Measurements from ENCODE around the gene KCNK13. TPM values are rescaled to one million over a fixed set of nuclear protein-coding genes. Genes with fewer than 3 reads are reported as not detected.
"Not testable (repeated sequence)": the region's sequence is repeated elsewhere in the genome, so short reads cannot be mapped to it uniquely, and the experiment has no call there.

The KCNK13 gene
- polyA plus RNA-seq, 1 donor (not counting 4 experiments of a cell fraction or from before 2014, with no cell fraction given) = 0.03 TPM

- FAIRE-seq (no peak), DNase-seq (ENCODE audit: low read depth, low spot score) (no peak)
- H3K9ac ChIP-seq (ENCODE audit: control insufficient read depth, extremely low read depth, insufficient read depth, low read length) = no peak overlapping the region
- H3K79me2 ChIP-seq (ENCODE audit: control insufficient read depth, insufficient read depth, low read length) = no peaks in the 10 kb centered on the region
- H4K20me1 ChIP-seq (ENCODE audit: control insufficient read depth, extremely low read depth, insufficient read depth, low read length) = no peaks in the 10 kb centered on the region
- H3K4me2 ChIP-seq (ENCODE audit: control insufficient read depth, extremely low read depth, insufficient read depth, low read depth, low read length) = no peak overlapping the region
- no peaks in the 10 kb centered on the region for H3K9me1 ChIP-seq (ENCODE audit: control insufficient read depth, extremely low read depth, insufficient read depth, low read length)
- no peak overlapping the region for H3K4me3 ChIP-seq (ENCODE audit: control insufficient read depth in 2 of 3, extremely low read depth in 1 of 3, insufficient read depth in 2 of 3, low read depth in 1 of 3, low read length in 3 of 3)
- no peaks in the 10 kb centered on the region for H3K9me3 ChIP-seq (ENCODE audit: control insufficient read depth, low read depth, low read length)
- no peak overlapping the region for H2AFZ ChIP-seq (ENCODE audit: control insufficient read depth, low read length)
- TF ChIP-seq, protein P1, sequence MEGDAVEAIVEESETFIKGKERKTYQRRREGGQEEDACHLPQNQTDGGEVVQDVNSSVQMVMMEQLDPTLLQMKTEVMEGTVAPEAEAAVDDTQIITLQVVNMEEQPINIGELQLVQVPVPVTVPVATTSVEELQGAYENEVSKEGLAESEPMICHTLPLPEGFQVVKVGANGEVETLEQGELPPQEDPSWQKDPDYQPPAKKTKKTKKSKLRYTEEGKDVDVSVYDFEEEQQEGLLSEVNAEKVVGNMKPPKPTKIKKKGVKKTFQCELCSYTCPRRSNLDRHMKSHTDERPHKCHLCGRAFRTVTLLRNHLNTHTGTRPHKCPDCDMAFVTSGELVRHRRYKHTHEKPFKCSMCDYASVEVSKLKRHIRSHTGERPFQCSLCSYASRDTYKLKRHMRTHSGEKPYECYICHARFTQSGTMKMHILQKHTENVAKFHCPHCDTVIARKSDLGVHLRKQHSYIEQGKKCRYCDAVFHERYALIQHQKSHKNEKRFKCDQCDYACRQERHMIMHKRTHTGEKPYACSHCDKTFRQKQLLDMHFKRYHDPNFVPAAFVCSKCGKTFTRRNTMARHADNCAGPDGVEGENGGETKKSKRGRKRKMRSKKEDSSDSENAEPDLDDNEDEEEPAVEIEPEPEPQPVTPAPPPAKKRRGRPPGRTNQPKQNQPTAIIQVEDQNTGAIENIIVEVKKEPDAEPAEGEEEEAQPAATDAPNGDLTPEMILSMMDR (optimal IDR thresholded peaks at IDR 0.05 in 1 of 3, IDR thresholded peaks at IDR 0.05 in 1 of 3, conservative IDR thresholded peaks at IDR 0.05 in 1 of 3; ENCODE audit: extremely low read depth in 1 of 3, insufficient read depth in 2 of 3, low read length in 3 of 3) = no peak
- no peak for TF ChIP-seq EZH2 (IDR thresholded peaks at IDR 0.05; ENCODE audit: low read length)
- dilution Hi-C loops (cut with MboI; ENCODE audit: extremely low pct_ligation_motif_present, low sequenced_read_pairs) = no loop called here
- peaks cover 3% of the 10 kb centered on the region for H3K27me3 ChIP-seq (ENCODE audit: control insufficient read depth, extremely low read depth, insufficient read depth, low read length)
- no peaks in the 10 kb centered on the region for H3K4me1 ChIP-seq (ENCODE audit: control insufficient read depth, extremely low read depth, insufficient read depth, low read length)
- no peak overlapping the region for H3K27ac ChIP-seq (ENCODE audit: control insufficient read depth, insufficient read depth, low read length)
- H3K36me3 ChIP-seq (ENCODE audit: control insufficient read depth in 2 of 2, extremely low read depth in 1 of 2, insufficient read depth in 2 of 2, low read length in 2 of 2) = no peaks in the 10 kb centered on the region
These were observed 25.6 kb downstream of the KCNK13 start for GRCh38 chr14:90087433-90087832.

GRCh38 chr14:90088176-90088575 is 26.4 kb downstream of the KCNK13 start:
- Histone ChIP-seq H2AFZ (ENCODE audit: control insufficient read depth, low read length) (no peak overlapping the region), H3K9ac (ENCODE audit: control insufficient read depth, extremely low read depth, insufficient read depth, low read length) (no peak overlapping the region), H3K79me2 (ENCODE audit: control insufficient read depth, insufficient read depth, low read length) (no peaks in the 10 kb centered on the region), H3K9me1 (ENCODE audit: control insufficient read depth, extremely low read depth, insufficient read depth, low read length) (no peaks in the 10 kb centered on the region), H3K4me2 (ENCODE audit: control insufficient read depth, extremely low read depth, insufficient read depth, low read depth, low read length) (no peak overlapping the region), H3K36me3 (ENCODE audit: control insufficient read depth in 2 of 2, extremely low read depth in 1 of 2, insufficient read depth in 2 of 2, low read length in 2 of 2) (no peaks in the 10 kb centered on the region), H4K20me1 (ENCODE audit: control insufficient read depth, extremely low read depth, insufficient read depth, low read length) (no peaks in the 10 kb centered on the region), H3K9me3 (ENCODE audit: control insufficient read depth, low read depth, low read length) (no peaks in the 10 kb centered on the region), H3K27ac (ENCODE audit: control insufficient read depth, insufficient read depth, low read length) (no peak overlapping the region), H3K4me3 (ENCODE audit: control insufficient read depth in 2 of 3, extremely low read depth in 1 of 3, insufficient read depth in 2 of 3, low read depth in 1 of 3, low read length in 3 of 3) (no peak overlapping the region), H3K27me3 (ENCODE audit: control insufficient read depth, extremely low read depth, insufficient read depth, low read length) (peaks cover 3% of the 10 kb centered on the region), H3K4me1 (ENCODE audit: control insufficient read depth, extremely low read depth, insufficient read depth, low read length) (no peaks in the 10 kb centered on the region)
- dilution Hi-C loops (cut with MboI; ENCODE audit: extremely low pct_ligation_motif_present, low sequenced_read_pairs) = no loop called here
- no peak for DNase-seq (ENCODE audit: low read depth, low spot score)
- FAIRE-seq = no peak
- TF ChIP-seq, protein P1 (optimal IDR thresholded peaks at IDR 0.05 in 1 of 3, IDR thresholded peaks at IDR 0.05 in 1 of 3, conservative IDR thresholded peaks at IDR 0.05 in 1 of 3; ENCODE audit: extremely low read depth in 1 of 3, insufficient read depth in 2 of 3, low read length in 3 of 3) = no peak
- no peak for TF ChIP-seq EZH2 (IDR thresholded peaks at IDR 0.05; ENCODE audit: low read length)

DNA sequence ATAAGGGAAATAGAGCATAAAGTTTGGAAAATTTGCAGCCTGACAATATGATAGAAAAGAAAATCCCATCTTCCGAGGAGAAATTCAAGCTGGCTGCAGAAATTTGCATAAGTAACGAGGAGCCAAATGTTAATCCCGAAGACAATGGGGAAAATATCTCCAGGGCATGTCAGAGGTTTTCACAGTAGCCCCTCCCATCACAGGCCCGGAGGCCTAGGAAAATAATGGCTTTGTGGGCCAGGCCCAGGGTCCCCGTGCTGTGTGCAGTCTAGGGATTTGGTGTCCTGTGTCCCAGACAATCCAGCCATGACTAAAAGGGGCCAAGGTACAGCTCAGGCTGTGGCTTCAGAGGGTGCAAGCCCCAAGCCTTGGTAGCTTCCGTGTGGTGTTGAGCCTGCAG is 27.7 kb downstream of the KCNK13 start:
- H3K4me3 ChIP-seq (ENCODE audit: control insufficient read depth in 2 of 3, extremely low read depth in 1 of 3, insufficient read depth in 2 of 3, low read depth in 1 of 3, low read length in 3 of 3); H3K36me3 ChIP-seq (ENCODE audit: control insufficient read depth in 2 of 2, extremely low read depth in 1 of 2, insufficient read depth in 2 of 2, low read length in 2 of 2); H2AFZ ChIP-seq (ENCODE audit: control insufficient read depth, low read length); FAIRE-seq; H3K79me2 ChIP-seq (ENCODE audit: control insufficient read depth, insufficient read depth, low read length); H4K20me1 ChIP-seq (ENCODE audit: control insufficient read depth, extremely low read depth, insufficient read depth, low read length); H3K27ac ChIP-seq (ENCODE audit: control insufficient read depth, insufficient read depth, low read length); H3K9me3 ChIP-seq (ENCODE audit: control insufficient read depth, low read depth, low read length); H3K27me3 ChIP-seq (ENCODE audit: control insufficient read depth, extremely low read depth, insufficient read depth, low read length); DNase-seq (ENCODE audit: low read depth, low spot score); H3K4me2 ChIP-seq (ENCODE audit: control insufficient read depth, extremely low read depth, insufficient read depth, low read depth, low read length); dilution Hi-C loops (cut with MboI; ENCODE audit: extremely low pct_ligation_motif_present, low sequenced_read_pairs); H3K9me1 ChIP-seq (ENCODE audit: control insufficient read depth, extremely low read depth, insufficient read depth, low read length); H3K4me1 ChIP-seq (ENCODE audit: control insufficient read depth, extremely low read depth, insufficient read depth, low read length); H3K9ac ChIP-seq (ENCODE audit: control insufficient read depth, extremely low read depth, insufficient read depth, low read length): not testable (repeated sequence)
